A549 (cell line): ENCODE measurements around the gene ZCCHC17. TPM values are rescaled to one million over a fixed set of nuclear protein-coding genes. Genes with fewer than 3 reads are reported as not detected.
A peak's percentile ranks its signal among the peaks of the same experiment; 100 is the strongest.

ENCODE experiments used
- ATAC-seq, 2 experiments: fragments of 200-7000 bp in 1 of 2; fragments of >200 bp in 1 of 2; cut with Nextera tagmentation in 1 of 2; cut with Tn5 transposase in 1 of 2; 3 replicates each; pipeline versions ENCODE4 v1.8.0 to v1.9.1; 2018 to 2020; ENCODE audit warnings: mild to moderate bottlenecking in 1 of 2, moderate library complexity in 1 of 2
- CTCF ChIA-PET: fragments of 300-600 bp; sonication (Branson Sonifier 250); formaldehyde crosslinking; extraction: SDS; loops from one replicate; lab custom pipeline; 2021; ENCODE audit warnings: antibody characterized with exemption, inconsistent platforms; lab: Yijun Ruan, JAX
- POLR2A ChIA-PET: fragments of 350-600 bp; formaldehyde crosslinking; extraction: SDS; loops from one replicate; lab custom pipeline; 2021; ENCODE audit warnings: antibody characterized with exemption, inconsistent platforms; lab: Yijun Ruan, JAX
- DNase-seq, 2 experiments: peaks; one replicate each; pipeline versions ENCODE4 v3.0.0 to v3.0.0-alpha.2; 2011 to 2016; ENCODE audit warnings: low read depth in 1 of 2, low spot score in 1 of 2
- FAIRE-seq: peaks from 2 replicates; lab custom pipeline; 2011; peaks lifted over from hg19 to GRCh38; lab: Jason Lieb, UNC
- H3K27ac ChIP-seq, 2 experiments: fragments of >200 bp; sonication (Bioruptor Twin); formaldehyde crosslinking; 3 replicates each; pipeline ENCODE4 v1.5.1; 2016 to 2017
- H3K4me1 ChIP-seq: fragments of >200 bp; sonication (Bioruptor Twin); formaldehyde crosslinking; 3 replicates; pipeline ENCODE4 v1.6.1; 2016
- H3K4me2 ChIP-seq: fragments of >200 bp; sonication (Bioruptor Twin); formaldehyde crosslinking; 3 replicates; pipeline ENCODE4 v1.6.1; 2016
- H3K4me3 ChIP-seq: fragments of >200 bp; sonication (Bioruptor Twin); formaldehyde crosslinking; 3 replicates; pipeline ENCODE4 v1.5.1; 2016
- H3K9me3 ChIP-seq: fragments of >200 bp; sonication (Bioruptor Twin); formaldehyde crosslinking; 3 replicates; pipeline ENCODE4 v1.6.1; 2016
- CBX8 ChIP-seq: fragments of 200-600 bp; sonication (generic); IDR thresholded peaks from 2 replicates; pipeline ENCODE4 v1.6.1; 2016
- CEBPB ChIP-seq, 2 experiments: fragments of >200 bp in 1 of 2; sonication (Bioruptor Twin) in 1 of 2; formaldehyde crosslinking in 1 of 2; IDR thresholded peaks; 2 replicates each; pipeline ENCODE4 v1.6.1; 2012 to 2016
- FOSL2 ChIP-seq, 2 experiments: fragments of 450-650 bp in 1 of 2; fragments of >200 bp in 1 of 2; sonication (Bioruptor Twin) in 1 of 2; formaldehyde crosslinking; IDR thresholded peaks; 2 replicates each; pipeline versions ENCODE4 v1.5.0 to v1.6.1; 2016 to 2020; ENCODE audit warnings: mild to moderate bottlenecking in 1 of 2, moderate library complexity in 1 of 2
- FOXS1 ChIP-seq: fragments of 250-450 bp; sonication (Bioruptor Pico); IDR thresholded peaks from 2 replicates; pipeline ENCODE4 v1.5.0; 2020; ENCODE audit warnings: mild to moderate bottlenecking, moderate library complexity
- HEYL ChIP-seq: fragments of 250-450 bp; sonication (Bioruptor Pico); IDR thresholded peaks from 2 replicates; pipeline ENCODE4 v1.8.0; 2021; ENCODE audit warnings: mild to moderate bottlenecking, moderate library complexity
- HOXA7 ChIP-seq: fragments of 250-450 bp; sonication (Bioruptor Pico); IDR thresholded peaks from 2 replicates; pipeline ENCODE4 v1.5.0; 2020; ENCODE audit warnings: mild to moderate bottlenecking, moderate library complexity
- HOXB13 ChIP-seq: fragments of 250-450 bp; sonication (Bioruptor Pico); IDR thresholded peaks from 2 replicates; pipeline ENCODE4 v1.5.0; 2020; ENCODE audit warnings: low read depth, mild to moderate bottlenecking, moderate library complexity
- HOXB5 ChIP-seq: fragments of 250-450 bp; sonication (Bioruptor Pico); IDR thresholded peaks from 2 replicates; pipeline ENCODE4 v1.5.0; 2020; ENCODE audit warnings: mild to moderate bottlenecking, moderate library complexity
- JUN ChIP-seq, 2 experiments: fragments of >200 bp; sonication (Bioruptor Twin); formaldehyde crosslinking; IDR thresholded peaks; 2 replicates in 1 of 2; 3 replicates in 1 of 2; pipeline ENCODE4 v1.6.1; 2016 to 2017
- JUNB ChIP-seq: fragments of >200 bp; sonication (Bioruptor Twin); formaldehyde crosslinking; IDR thresholded peaks from 2 replicates; pipeline ENCODE4 v1.6.1; 2016
- KDM1A ChIP-seq: fragments of 200-600 bp; sonication (generic); IDR thresholded peaks from 2 replicates; pipeline ENCODE4 v1.6.1; 2016; ENCODE audit warnings: low read depth, mild to moderate bottlenecking
- MAFK ChIP-seq: fragments of 450-650 bp; IDR thresholded peaks from 2 replicates; pipeline ENCODE4 v1.6.1; 2014; ENCODE audit not compliant: partially characterized antibody
- MYC ChIP-seq: IDR thresholded peaks from 2 replicates; pipeline ENCODE4 v1.6.1; 2012; ENCODE audit warnings: mild to moderate bottlenecking, inconsistent platforms, low read length, improper control_type of control experiment, borderline replicate concordance
- NFE2L2 ChIP-seq: fragments of 150-350 bp; conservative IDR thresholded peaks from 2 replicates; pipeline ENCODE4 v1.6.1; 2014; ENCODE audit warnings: low read length
- NPAS2 ChIP-seq: fragments of 250-450 bp; sonication (Bioruptor Pico); IDR thresholded peaks from 2 replicates; pipeline ENCODE4 v1.8.0; 2022; ENCODE audit warnings: mild to moderate bottlenecking, moderate library complexity, borderline replicate concordance
- NR3C1 ChIP-seq: fragments of >200 bp; sonication (Bioruptor Twin); formaldehyde crosslinking; IDR thresholded peaks from 3 replicates; pipeline ENCODE4 v1.6.1; 2017
- POLR2A ChIP-seq: IDR thresholded peaks from 2 replicates; pipeline ENCODE4 v1.6.1; 2012; ENCODE audit warnings: mild to moderate bottlenecking, low read length
- RCOR1 ChIP-seq: fragments of 150-350 bp; IDR thresholded peaks from 2 replicates; pipeline ENCODE4 v1.6.1; 2014; ENCODE audit warnings: antibody characterized with exemption, low read length, low read depth
- RFX5 ChIP-seq: fragments of 450-650 bp; IDR thresholded peaks from 2 replicates; pipeline ENCODE4 v1.7.1; 2014; ENCODE audit warnings: antibody characterized with exemption, mild to moderate bottlenecking, moderate library complexity
- SMC3 ChIP-seq: fragments of >200 bp; sonication (Bioruptor Twin); formaldehyde crosslinking; IDR thresholded peaks from 3 replicates; pipeline ENCODE4 v1.6.1; 2018; ENCODE audit warnings: inconsistent platforms
- SREBF2 ChIP-seq: fragments of 450-650 bp; IDR thresholded peaks from 2 replicates; pipeline ENCODE4 v1.6.1; 2014; ENCODE audit warnings: mild to moderate bottlenecking, moderate library complexity
- TFCP2L1 ChIP-seq: fragments of 250-450 bp; sonication (Bioruptor Pico); IDR thresholded peaks from 2 replicates; pipeline ENCODE4 v1.5.0; 2021; ENCODE audit warnings: mild to moderate bottlenecking
- TP53 ChIP-seq: fragments of 250-450 bp; sonication (Bioruptor Pico); IDR thresholded peaks from 2 replicates; pipeline ENCODE4 v1.5.0; 2021; ENCODE audit warnings: mild to moderate bottlenecking, moderate library complexity
- ZC3H11A ChIP-seq: fragments of 450-650 bp; IDR thresholded peaks from 2 replicates; pipeline ENCODE4 v1.6.1; 2014; ENCODE audit warnings: antibody characterized with exemption, mild to moderate bottlenecking
- ZFP36 ChIP-seq: fragments of 450-650 bp; IDR thresholded peaks from 2 replicates; pipeline ENCODE4 v1.6.1; 2014; ENCODE audit warnings: borderline replicate concordance; ENCODE audit not compliant: partially characterized antibody
- ZNF302 ChIP-seq: fragments of 250-450 bp; sonication (Bioruptor Pico); IDR thresholded peaks from 2 replicates; pipeline ENCODE4 v1.9.0; 2021; ENCODE audit warnings: inconsistent platforms, mild to moderate bottlenecking, moderate library complexity
- ZSCAN20 ChIP-seq: fragments of 250-450 bp; sonication (Bioruptor Pico); IDR thresholded peaks from 2 replicates; pipeline ENCODE4 v1.8.0; 2022; ENCODE audit warnings: mild to moderate bottlenecking, moderate library complexity
- WGBS: methylation state at CpG from one replicate; pipeline ENCODE4 v1.1.6; 2017; ENCODE audit errors: missing lambda C conversion rate; 5-methylcytosine and 5-hydroxymethylcytosine counted together
- polyA plus RNA-seq, 4 experiments: library from polyadenylated mRNA; depleted of rRNA in 3 of 4; stranded (reverse); fragments of >200 nt; fragmentation: RNase III in 1 of 4; extraction: RNeasy Plus Mini Kit Qiagen cat#74134 plus additional on column Dnase treatment in 1 of 4; gene quantifications; 2 replicates in 3 of 4; 3 replicates in 1 of 4; pipeline ENCODE4 v1.2.3, GENCODE V29; 2011 to 2017
- TF ChIP-seq, protein P1 (sequence below): fragments of >200 bp; sonication (Bioruptor Twin); formaldehyde crosslinking; IDR thresholded peaks from 3 replicates; pipeline ENCODE4 v1.6.1; 2016
- TF ChIP-seq, protein P2 (sequence below): fragments of 250-450 bp; sonication (Bioruptor Pico); IDR thresholded peaks from 2 replicates; pipeline ENCODE4 v1.5.0; 2020; ENCODE audit warnings: low read depth, mild to moderate bottlenecking, moderate library complexity
- TF ChIP-seq, protein P3 (sequence below): fragments of >200 bp; sonication (Bioruptor Twin); formaldehyde crosslinking; IDR thresholded peaks from 2 replicates; pipeline ENCODE4 v1.6.1; 2016
- TF ChIP-seq, protein P4 (sequence below): fragments of 250-450 bp; sonication (Bioruptor Pico); IDR thresholded peaks from 2 replicates; pipeline ENCODE4 v1.5.0; 2021; ENCODE audit warnings: mild to moderate bottlenecking, moderate library complexity, borderline replicate concordance

ZCCHC17 gene
- polyA plus RNA-seq, 2 of the 4 experiments (the other 2 are of a cell fraction): 28.0 to 34.5 TPM

DNA sequence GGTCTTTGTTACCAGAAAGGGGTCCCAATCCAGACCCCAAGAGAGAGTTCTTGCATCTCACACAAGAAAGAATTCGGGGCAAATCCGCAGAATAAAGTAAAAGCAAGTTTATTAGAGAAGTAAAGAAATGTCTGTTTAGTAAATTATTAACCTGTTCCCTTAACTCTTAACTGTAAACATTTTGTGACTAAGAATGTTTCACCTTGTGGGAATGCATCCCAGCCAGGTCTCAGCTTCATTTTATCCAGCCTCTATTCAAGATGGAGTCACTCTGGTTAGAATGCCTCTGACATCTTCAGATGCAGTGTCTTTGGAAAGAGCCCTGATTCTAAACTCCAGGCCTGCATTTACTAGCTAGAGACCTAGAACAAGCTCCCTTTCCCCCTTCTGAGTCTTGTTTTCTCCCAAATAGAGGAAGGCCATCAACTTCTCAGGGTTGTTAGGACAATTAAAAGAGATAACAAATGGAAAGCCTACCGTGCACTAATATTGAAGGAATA, 80.6 kb downstream of the ZCCHC17 start:
- whole genome bisulfite sequencing: 77% methylated on average over 3 of the region's 3 CpGs
- no peak for DNase-seq
- Histone ChIP-seq H3K4me1 (peaks cover 13% of the 10 kb centered on the region), H3K27ac (0 out of 6 replicates have a peak overlapping the region, but pooled peaks of 1 of the 2 experiments have one; percentile 13), H3K4me3 (no peak overlapping the region), H3K4me2 (peak overlapping the region; percentile 53; the same call in 2 of the 3 replicates), H3K9me3 (no peaks in the 10 kb centered on the region)
- ChIA-PET POLR2A (no interaction called here), CTCF (interaction anchor here (1.4 kb wide), 1 partner anchor 17 kb away, joined by 3 read pairs; no protein-coding TSS in a partner anchor)
- FAIRE-seq: no peak
- TF ChIP-seq ZNF302 (CRISPR knock-in tag): no peak
- no peak for TF ChIP-seq NFE2L2
- TF ChIP-seq TFCP2L1: no peak
- TF ChIP-seq CEBPB (IDR thresholded peaks at IDR 0.05): no peak
- TF ChIP-seq, protein P1, sequence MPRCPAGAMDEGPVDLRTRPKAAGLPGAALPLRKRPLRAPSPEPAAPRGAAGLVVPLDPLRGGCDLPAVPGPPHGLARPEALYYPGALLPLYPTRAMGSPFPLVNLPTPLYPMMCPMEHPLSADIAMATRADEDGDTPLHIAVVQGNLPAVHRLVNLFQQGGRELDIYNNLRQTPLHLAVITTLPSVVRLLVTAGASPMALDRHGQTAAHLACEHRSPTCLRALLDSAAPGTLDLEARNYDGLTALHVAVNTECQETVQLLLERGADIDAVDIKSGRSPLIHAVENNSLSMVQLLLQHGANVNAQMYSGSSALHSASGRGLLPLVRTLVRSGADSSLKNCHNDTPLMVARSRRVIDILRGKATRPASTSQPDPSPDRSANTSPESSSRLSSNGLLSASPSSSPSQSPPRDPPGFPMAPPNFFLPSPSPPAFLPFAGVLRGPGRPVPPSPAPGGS: no peak
- TF ChIP-seq, protein P2, sequence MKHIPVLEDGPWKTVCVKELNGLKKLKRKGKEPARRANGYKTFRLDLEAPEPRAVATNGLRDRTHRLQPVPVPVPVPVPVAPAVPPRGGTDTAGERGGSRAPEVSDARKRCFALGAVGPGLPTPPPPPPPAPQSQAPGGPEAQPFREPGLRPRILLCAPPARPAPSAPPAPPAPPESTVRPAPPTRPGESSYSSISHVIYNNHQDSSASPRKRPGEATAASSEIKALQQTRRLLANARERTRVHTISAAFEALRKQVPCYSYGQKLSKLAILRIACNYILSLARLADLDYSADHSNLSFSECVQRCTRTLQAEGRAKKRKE (CRISPR knock-in tag): peak; percentile 92; the same call in 1 of the 2 replicates
- no peak for TF ChIP-seq HEYL (CRISPR knock-in tag)
- no peak for TF ChIP-seq HOXA7 (CRISPR knock-in tag)
- no peak for TF ChIP-seq MYC
- TF ChIP-seq SREBF2: no peak
- TF ChIP-seq HOXB5 (CRISPR knock-in tag): peak; percentile 74; the same call in 1 of the 2 replicates
- no peak for TF ChIP-seq RFX5
- TF ChIP-seq POLR2A: no peak
- peak; percentile 80; the same call in 1 of the 2 replicates for TF ChIP-seq HOXB13 (CRISPR knock-in tag)
- TF ChIP-seq ZFP36: no peak
- no peak for TF ChIP-seq NR3C1
- TF ChIP-seq, protein P3, sequence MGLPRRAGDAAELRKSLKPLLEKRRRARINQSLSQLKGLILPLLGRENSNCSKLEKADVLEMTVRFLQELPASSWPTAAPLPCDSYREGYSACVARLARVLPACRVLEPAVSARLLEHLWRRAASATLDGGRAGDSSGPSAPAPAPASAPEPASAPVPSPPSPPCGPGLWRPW: no peak
- TF ChIP-seq ZSCAN20 (CRISPR knock-in tag): no peak
- TF ChIP-seq MAFK: no peak
- TF ChIP-seq JUN (IDR thresholded peaks at IDR 0.05): no peak
- no peak for TF ChIP-seq CBX8
- TF ChIP-seq FOXS1 (CRISPR knock-in tag): 0 out of 2 replicates have a peak, but pooled peaks have one; percentile 49
- ATAC-seq: no peak

DNA sequence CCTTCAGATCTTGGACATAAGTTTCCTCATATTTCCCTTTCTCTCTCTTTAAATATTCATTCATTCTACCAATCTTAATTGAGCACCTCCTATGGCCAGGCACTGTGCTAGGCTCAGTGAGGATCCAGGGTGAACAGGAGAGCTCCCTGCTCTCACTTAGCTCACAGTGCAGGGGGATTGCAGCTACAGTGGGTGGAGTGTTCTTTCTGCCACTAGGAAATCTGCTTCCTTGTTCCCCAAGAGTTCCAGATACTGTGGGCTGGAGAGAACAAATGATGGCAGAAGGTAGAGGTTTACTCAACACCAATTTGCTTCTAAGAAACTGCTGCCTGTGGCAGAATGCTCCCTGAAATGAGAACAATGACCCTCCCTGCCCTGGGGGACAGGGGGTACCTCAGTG, 81.2 kb downstream of the ZCCHC17 start:
- ChIA-PET CTCF (no interaction called here), POLR2A (no interaction called here)
- no peak for FAIRE-seq
- Histone ChIP-seq H3K9me3 (no peaks in the 10 kb centered on the region), H3K4me3 (no peak overlapping the region), H3K27ac (no peak overlapping the region), H3K4me2 (no peak overlapping the region), H3K4me1 (peaks cover 13% of the 10 kb centered on the region)
- DNase-seq: no peak
- ATAC-seq: no peak
- no peak for TF ChIP-seq SMC3
- no peak for TF ChIP-seq FOXS1 (CRISPR knock-in tag)
- TF ChIP-seq FOSL2 (IDR thresholded peaks at IDR 0.05): no peak
- TF ChIP-seq FOSL2 (CRISPR knock-in tag; IDR thresholded peaks at IDR 0.05): no peak
- no peak for TF ChIP-seq ZC3H11A
- TF ChIP-seq, protein P4, sequence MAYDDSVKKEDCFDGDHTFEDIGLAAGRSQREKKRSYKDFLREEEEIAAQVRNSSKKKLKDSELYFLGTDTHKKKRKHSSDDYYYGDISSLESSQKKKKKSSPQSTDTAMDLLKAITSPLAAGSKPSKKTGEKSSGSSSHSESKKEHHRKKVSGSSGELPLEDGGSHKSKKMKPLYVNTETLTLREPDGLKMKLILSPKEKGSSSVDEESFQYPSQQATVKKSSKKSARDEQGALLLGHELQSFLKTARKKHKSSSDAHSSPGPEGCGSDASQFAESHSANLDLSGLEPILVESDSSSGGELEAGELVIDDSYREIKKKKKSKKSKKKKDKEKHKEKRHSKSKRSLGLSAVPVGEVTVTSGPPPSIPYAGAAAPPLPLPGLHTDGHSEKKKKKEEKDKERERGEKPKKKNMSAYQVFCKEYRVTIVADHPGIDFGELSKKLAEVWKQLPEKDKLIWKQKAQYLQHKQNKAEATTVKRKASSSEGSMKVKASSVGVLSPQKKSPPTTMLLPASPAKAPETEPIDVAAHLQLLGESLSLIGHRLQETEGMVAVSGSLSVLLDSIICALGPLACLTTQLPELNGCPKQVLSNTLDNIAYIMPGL: no peak
- TF ChIP-seq HEYL (CRISPR knock-in tag): no peak
- no peak for TF ChIP-seq RCOR1
- TF ChIP-seq KDM1A: no peak
- TF ChIP-seq NFE2L2: no peak
- TF ChIP-seq MYC: no peak
- no peak for TF ChIP-seq TP53 (CRISPR knock-in tag)
- TF ChIP-seq ZNF302 (CRISPR knock-in tag): no peak
- no peak for TF ChIP-seq HOXB5 (CRISPR knock-in tag)
- TF ChIP-seq RFX5: no peak
- no peak for TF ChIP-seq NPAS2 (CRISPR knock-in tag)
- TF ChIP-seq JUNB: no peak
- TF ChIP-seq CEBPB (IDR thresholded peaks at IDR 0.05): no peak
- TF ChIP-seq, protein P1: no peak
- TF ChIP-seq, all 56 proteins: peak for 0
